Ishikawa (cell line): ENCODE data around the gene SNURF.

Source experiments
- CEBPB ChIP-seq: IDR thresholded peaks from 2 replicates; pipeline ENCODE4 v1.6.1; 2012
- EGR1 ChIP-seq: IDR thresholded peaks from 2 replicates; pipeline ENCODE4 v1.6.1; 2012
- EP300 ChIP-seq: IDR thresholded peaks from 2 replicates; pipeline ENCODE4 v1.6.1; 2012; ENCODE audit warnings: borderline replicate concordance
- NFIC ChIP-seq: IDR thresholded peaks from 2 replicates; pipeline ENCODE4 v1.6.1; 2012
- RAD21 ChIP-seq: IDR thresholded peaks from 2 replicates; pipeline ENCODE4 v1.6.1; 2012; ENCODE audit warnings: low read depth
- REST ChIP-seq: IDR thresholded peaks from 2 replicates; pipeline ENCODE4 v1.6.1; 2012; ENCODE audit warnings: low read depth, mild to moderate bottlenecking
- TAF1 ChIP-seq: IDR thresholded peaks from 2 replicates; pipeline ENCODE4 v1.6.1; 2012; ENCODE audit warnings: low read depth, mild to moderate bottlenecking
- ZBTB7A ChIP-seq: IDR thresholded peaks from 2 replicates; pipeline ENCODE4 v1.6.1; 2012; ENCODE audit warnings: low read depth

- TF ChIP-seq REST (no peak), EGR1 (no peak), EP300 (no peak), RAD21 (no peak), NFIC (no peak), TAF1 (no peak), CEBPB (no peak), ZBTB7A (no peak)
These were observed 9.1 kb upstream of the SNURF start for GRCh38 chr15:24945711-24946110.
